COLO668 (cell line): ENCODE results near the gene CASP2.

Experiments used
- DNase-seq: peaks from one replicate; lab custom pipeline; 2025; ENCODE audit not compliant: unreplicated experiment; lab: John Stamatoyannopoulos, UW

Gene CASP2

DNA sequence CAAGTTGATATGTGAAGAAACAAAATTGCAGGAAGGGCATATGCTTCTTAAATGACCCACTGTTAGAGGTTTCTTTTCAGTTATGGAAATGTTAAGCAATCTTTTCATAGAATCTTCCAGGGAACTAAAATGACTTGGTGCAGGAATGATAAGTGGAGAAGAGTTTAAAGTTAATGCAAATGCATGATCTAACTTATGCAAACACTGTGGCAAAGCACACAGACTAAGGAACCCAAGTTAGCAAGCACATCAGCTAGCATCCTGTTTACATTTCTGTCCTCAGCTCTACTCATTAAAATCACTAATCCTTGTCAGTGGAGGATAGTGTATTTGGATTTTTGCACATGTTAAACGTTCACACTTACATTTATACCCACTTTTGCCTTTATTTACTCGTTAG, 37.1 kb downstream of the CASP2 start:
- DNase-seq: no peak

- no peak for DNase-seq
These were observed 39.8 kb downstream of the CASP2 start for GRCh38 chr7:143327903-143328302.

GRCh38 chr7:143329471-143330170, 41.5 kb downstream of the CASP2 start:
- no peak for DNase-seq

GRCh38 chr7:143331179-143331801, 43.1 kb downstream of the CASP2 start:
- DNase-seq: no peak

GRCh38 chr7:143334244-143334643, 46.1 kb downstream of the CASP2 start:
- DNase-seq: no peak

DNA sequence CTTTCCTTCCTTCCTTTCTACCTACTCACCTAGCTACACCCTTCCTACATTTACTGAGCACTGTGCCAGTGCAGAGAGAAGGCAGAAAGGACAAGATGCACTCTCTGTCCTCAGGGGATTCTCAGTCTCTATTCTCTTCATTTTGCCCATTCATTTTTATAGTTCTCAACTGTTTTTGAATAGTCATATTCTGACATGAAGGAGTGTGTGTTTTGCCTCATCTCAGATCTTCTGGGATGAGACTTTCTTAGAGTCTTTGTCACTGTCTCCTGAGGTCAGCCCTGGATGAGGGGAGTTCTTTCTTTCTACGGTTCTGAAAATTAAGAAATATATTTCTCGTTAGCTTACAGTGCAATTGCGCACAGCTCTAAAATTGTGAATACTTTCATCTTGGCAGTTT, 49.1 kb downstream of the CASP2 start:
- no peak for DNase-seq

DNA sequence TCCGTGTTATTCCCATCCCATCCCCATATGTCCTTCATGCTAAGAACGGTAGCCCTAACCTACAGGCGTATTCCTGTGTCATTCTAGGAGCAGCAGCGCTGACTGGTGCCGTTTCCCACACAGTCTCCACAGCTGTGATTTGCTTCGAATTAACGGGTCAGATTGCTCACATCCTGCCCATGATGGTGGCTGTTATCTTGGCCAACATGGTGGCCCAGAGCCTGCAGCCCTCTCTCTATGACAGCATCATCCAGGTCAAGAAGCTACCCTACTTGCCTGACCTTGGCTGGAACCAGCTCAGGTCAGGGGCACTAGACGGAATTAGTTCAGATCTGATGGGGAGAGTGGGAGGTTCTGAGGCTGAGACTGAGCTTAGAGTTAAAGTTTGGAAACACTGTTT, 53.7 kb downstream of the CASP2 start:
- DNase-seq: no peak

GRCh38 chr7:143343596-143343995, 55.4 kb downstream of the CASP2 start:
- no peak for DNase-seq

GRCh38 chr7:143345428-143345900, 57.3 kb downstream of the CASP2 start:
- DNase-seq: peak; percentile 26

- DNase-seq: no peak
These were observed 57.9 kb downstream of the CASP2 start for GRCh38 chr7:143346018-143346417.

DNA sequence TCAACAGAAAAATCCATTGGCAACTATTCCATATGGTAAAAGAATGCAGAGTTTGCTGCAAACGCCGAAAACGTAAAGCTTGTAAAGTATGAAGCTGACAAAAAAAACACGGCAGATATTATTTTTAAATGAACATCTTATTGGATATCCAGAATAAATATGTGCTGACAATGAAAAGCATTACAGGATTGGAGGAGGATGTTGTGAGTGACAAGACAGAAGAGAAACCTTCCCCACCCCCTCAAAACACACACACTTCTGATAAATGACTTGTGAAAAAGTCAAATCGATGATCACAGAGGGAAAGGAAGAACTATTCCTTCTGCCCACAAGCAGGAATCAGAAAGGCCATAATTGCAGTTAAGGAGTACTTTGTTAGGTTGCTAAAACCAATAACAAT, 59.8 kb downstream of the CASP2 start:
- no peak for DNase-seq

GRCh38 chr7:143351060-143351459, 62.9 kb downstream of the CASP2 start:
- no peak for DNase-seq

DNA sequence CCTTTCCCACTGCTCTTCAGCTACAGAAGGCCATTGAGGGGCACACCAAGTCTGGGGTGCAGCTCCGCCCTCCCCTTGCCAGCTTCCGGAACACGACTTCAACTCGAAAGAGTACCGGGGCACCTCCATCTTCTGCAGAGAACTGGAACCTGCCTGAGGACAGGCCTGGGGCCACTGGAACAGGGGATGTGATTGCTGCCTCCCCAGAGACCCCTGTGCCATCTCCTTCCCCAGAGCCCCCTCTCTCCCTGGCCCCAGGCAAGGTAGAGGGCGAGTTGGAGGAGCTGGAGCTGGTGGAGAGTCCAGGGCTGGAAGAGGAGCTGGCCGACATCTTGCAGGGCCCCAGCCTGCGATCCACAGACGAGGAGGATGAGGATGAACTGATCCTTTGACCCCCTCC, 63.4 kb downstream of the CASP2 start:
- DNase-seq: no peak

GRCh38 chr7:143352531-143353002, 64.4 kb downstream of the CASP2 start:
- no peak for DNase-seq

GRCh38 chr7:143354376-143354775, 66.2 kb downstream of the CASP2 start:
- DNase-seq: no peak

DNA sequence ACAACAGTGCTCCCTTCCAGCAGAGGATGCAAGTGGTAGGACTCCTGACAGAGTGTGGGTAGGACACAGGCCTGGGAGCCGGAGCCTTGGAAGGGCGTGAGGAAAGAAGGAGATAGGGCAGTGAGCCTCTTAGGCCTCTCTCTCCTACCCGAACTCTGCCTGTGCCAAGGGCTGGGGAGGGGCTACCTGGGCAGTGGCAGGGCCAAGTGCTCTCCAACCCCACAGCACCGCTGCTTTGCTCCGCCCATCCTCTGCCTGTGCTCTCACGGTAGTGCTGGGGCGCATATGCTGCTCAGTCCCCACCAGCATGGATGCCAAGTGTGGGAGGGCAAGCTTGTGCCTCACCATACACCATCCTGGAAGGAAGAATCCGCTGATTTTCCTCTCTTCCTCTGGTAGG, 66.8 kb downstream of the CASP2 start:
- DNase-seq: no peak

GRCh38 chr7:143355450-143356385, 67.6 kb downstream of the CASP2 start:
- DNase-seq: no peak

DNA sequence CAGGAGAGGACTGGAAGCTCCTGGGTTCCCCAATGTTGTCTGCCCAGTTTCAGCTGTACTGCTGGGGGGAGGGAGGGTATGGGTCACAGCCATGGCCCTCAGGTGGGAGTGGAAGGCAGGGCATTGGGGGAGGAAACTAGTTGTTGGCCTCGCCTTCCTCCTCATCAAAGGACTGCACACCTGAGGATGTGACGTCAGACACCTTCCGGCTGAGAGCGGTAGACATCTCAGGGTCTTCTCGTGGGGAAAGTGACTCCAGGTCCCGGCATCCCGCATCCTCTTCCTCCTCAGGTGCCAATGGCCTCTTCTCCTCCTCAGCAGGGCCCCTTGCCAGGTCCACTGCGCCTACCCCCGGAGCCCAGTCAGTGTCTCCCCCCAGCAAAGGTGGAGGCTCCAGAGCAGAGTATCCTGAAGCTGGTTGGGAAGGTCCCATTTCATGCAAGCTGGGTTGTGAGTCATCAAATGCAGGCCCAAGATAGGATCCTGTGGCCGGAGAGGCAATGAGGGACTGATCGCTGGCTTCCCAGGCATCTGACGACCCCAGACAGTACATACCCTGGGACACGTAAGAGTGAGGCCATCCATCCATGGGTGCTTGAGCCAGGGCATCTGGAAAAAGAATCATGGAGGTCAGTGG, 68.4 kb downstream of the CASP2 start:
- DNase-seq: no peak
